AG20443 (cell line): ENCODE measurements around the gene PVALEF.

Experiments used
- DNase-seq: peaks from one replicate; pipeline ENCODE4 v3.0.0; 2012; ENCODE audit warnings: low spot score, mixed read lengths

PVALEF gene

DNA sequence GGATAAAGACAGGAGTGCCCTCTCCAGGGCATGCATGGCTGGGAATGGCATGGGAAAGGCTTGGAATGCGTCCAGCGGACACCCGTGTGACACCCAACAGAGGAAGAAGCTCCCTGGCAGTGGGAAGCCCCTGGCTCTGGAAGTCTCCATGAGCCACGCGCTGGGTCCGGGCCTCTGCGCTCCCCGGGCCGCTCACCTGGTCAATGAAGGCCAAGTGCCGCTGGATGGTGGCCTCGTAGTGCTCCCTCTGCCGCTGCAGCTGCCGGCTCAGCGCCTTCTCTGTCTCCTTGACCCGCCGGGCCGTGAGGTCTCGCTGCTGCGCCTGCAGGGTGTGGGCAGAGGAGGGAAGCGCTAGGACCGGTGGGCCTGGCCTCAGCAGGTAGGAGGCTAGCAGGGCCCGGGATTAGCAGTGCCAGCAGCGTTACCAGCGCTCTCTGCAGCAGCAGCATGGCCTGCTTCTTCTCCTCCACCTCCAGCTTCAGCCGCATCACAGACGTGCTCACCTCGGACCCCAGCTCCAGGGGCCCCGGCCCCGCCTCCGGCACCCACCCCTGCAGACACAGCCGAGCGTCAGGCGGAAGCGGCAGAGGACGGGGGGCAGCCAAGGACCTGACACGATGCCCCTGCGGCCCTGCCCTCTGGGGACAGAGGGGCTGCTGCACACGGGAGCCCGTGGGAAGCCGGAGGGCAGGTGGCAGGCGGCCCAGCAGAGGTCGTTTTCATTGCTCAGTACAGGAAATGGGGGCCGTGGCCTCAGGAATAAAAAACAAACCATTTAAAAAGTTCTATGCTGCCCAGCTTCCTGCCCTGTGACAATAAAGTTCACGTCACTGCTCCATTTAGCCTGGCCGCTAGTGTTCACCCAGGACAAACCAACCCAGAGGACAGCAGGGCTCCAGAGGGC lies 31.4 kb downstream of the PVALEF start:
- no peak for DNase-seq

DNA sequence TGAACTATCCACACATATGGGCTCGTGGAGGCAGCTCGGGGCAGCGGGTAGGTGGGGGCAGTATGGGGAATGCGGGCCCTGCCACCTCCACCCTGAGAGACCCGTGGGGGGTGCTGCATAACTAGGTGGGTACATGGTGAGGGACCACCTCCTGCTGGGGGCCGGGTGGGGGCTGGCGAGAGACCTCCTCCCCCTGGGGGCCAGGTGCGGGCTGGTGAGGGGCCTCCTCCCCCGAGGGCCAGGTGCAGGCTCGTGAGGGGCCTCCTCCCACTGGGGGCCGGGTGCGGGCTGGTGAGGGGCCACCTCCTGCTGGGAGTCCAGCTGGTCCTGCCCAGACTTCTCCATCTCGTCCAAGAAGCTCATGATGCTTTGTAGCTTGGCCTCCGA lies 32.1 kb downstream of the PVALEF start:
- DNase-seq, result no peak

DNA sequence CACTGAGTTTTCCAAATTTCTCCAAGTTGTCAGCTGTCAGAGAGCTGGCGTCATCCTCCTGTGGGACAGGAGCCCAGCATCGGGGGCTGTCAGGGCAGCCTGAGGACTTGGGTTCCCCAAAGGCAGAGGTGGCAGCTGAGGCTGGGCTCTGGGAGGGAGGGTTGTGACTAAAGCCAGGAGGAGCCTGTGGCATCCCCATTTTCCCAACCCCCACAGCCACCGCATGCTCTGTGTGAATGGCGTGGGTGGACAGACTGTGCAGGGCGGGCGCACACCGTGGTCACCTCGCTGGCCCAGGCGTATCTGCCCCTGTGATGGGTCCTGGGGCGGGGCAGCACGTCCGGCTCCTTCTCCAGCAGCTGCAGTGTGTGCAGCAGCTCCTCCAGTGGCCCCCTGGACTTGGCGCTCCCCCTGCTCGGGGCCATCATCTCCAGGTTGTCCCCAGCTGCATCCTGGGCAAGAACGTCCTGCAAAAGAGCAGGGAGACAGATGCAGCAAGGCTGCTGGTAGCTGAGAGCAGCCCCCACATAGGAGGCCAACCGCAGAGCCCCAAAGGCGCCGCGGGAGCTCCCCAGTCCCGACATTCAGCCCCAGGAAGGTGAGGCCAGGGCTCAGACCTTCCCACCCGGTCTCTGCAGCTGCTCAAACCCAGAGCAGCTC lies 32.7 kb downstream of the PVALEF start:
- no peak for DNase-seq

DNA sequence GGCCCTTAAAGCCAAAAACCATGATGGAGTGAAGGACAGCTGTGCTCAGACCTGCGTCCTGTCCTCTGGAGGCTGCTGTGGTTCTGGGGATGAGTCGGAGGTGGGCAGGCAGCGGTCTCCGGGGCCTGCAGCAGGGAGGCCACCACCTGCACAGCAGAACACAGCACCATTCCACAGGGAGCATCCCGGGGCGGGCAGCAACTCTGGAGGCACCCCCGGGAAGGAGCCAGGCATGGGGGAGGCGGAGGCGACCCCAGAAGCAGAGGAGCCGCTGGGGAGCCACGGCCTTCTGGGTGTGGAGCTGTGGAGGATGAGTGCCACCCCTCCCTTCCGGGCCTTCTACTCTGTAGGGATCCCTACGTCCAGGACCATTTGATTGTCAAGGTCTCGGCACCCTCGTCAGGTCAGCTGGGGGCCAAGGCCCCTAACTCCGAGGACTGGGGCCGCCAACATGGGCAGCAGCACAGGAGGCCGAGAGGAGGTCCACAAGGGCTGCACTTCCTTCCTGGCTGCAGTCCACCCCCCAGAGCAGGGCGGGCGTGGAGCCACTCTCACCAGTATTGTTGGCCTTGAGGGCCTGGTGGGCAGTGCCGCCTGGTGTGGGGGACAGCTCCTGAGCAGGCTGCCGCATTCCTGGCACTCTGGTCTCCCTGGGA lies 33.6 kb downstream of the PVALEF start:
- DNase-seq, result no peak

DNA sequence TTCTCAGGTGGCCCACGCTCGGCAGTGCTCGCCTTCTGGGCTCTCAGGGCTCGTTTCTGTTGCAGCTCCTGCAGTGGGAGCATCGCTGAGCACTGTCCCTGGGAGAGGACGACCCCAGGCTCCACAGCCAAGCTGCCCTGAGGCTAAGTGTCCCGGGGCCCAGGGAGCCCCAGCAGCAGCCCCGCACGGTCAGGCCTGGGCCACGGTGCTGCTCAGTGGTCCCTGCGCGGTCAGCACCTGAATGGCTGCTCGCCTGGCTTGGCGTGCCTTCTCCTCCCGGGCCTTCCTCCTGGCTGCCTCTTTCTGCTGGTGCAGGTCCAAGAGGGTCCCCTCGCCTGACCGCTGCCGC lies 34.1 kb downstream of the PVALEF start:
- DNase-seq, result no peak

DNA sequence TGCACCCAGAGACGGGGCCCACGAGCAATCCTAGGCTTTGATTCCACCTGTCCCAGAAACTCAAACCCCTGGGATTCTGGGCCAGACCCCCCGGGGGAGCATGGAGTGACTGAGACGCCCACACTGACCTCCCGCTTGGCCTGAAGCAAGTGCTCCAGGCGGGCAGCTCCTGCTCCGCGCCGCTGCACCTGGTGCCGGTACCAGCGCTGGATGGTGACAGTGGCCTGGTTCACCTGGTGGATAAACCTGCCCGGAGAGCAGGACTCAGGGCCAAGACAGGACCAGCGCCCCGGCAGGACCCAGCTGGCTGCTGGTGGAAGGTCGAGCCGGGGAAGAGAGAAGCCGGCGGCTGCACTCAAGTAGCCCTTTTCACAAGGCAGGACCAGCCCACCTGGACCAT lies 34.9 kb downstream of the PVALEF start:
- DNase-seq, result no peak

DNA sequence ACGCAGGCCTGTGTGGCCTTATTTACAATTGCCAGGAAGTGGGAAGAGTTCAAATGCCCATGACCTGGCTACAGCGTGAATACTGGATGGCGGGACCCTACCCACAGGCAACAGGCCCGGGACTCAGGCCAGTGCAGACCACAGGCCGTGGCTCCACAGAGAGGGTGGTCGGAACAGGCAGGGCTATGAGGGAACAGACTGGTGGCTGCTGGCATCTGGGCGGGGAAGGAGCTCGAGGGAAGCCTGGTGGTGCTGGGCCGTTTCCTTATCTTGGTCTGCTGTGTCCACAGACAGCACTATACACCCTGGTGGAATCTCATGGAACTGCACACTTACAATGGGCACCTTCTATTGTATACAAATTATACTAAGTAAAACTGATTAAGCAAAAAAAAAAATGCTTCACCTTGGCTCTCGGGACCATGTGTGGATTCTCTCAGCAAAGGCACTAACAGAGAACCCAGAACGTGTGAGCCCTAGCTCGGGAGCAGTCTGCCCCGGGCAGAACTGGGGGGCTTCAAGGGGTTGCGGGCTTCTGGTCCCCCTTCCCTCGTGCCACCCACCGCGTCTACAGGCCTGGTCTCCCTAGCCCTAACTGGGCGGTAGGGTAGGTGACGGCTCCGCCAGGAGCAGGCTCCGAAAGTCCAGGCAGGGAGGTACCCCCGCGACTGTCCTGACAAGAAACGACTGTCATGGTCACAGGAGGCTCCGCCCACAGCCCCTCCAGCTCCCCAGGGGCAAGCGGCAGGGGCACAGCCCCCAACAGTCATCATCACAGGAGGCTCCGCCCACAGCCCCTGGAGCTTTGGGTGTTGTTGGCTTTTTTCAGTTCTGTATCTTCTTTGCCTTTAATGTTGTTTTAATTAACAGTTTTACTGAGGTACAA lies 35.6 kb downstream of the PVALEF start:
- peak; percentile 88 for DNase-seq

DNA sequence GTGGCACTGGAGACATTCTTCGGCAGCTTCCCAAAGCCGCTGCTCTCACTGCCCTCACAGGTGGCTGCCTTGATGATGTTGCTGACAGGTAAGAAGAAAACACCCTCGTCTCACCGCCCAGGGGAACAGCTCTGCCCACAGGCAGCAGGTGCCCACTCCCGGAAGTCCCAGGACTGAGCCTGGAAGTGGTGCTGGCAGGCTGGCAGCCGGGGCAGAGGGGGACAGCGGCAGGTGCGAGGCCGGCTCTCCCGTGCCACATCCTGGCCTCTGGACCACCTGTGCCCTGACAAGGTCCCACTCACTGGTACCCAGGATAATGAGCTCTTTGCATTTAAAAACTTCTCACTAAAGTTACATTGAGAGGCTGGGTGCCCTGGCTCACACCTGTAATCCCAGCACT lies 37.0 kb downstream of the PVALEF start:
- DNase-seq, result no peak

DNA sequence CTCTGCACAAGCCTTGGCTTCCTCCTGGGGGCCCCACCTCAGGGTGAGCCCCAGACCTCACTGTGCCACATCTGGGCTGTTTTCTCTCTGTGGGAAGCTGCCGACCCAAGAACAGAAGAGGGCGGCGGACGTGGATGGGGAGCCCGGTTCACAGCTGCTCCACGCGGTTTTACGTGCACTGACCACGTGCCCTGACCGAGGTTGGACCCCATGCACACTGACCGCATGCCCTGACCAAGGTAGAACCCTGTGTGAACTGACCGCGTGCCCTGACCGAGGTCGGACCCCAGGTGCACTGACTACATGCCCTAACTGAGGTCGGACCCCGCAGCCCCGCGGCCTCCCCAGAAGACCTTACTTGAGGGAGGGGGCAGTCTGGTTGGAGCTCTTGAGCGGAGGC lies 37.8 kb downstream of the PVALEF start:
- no peak for DNase-seq

DNA sequence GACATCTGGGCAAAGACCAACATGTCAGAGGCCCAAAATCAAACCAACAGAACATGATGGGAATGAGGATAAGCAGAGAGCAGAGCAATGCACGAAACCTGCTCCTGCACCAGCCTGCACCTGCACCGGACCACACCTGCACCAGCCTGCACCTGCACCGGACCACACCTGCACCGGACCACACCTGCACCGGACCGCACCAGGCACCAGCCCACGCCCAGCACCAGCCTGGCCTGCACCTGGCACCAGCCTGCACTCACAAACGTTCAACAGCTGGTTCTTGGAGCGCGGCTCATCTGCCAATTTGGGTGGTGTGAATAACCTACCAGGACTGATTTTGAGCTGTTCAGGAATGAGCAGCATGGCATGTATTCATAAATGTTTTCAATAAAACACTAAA lies 39.3 kb downstream of the PVALEF start:
- DNase-seq, result no peak

DNA sequence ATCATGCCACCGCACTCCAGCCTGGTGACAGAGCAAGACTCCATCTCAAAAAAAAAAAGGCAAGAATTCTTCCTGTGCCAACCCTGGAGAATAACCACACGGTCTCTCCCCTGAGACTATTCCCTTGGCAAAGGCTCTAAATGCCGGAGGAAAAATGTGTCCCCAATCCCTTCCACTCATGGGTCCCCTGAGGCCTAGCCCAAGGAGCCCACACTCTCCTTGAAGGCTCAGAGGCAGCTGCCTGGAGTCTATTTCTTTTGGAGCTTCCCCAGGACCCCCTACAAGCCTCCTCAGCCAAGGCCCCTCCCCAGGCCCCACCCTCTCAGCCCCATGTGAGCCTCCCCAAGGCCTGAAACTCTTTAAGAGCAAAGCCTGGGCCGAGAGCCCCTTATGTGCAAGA lies 40.9 kb downstream of the PVALEF start:
- no peak for DNase-seq

DNA sequence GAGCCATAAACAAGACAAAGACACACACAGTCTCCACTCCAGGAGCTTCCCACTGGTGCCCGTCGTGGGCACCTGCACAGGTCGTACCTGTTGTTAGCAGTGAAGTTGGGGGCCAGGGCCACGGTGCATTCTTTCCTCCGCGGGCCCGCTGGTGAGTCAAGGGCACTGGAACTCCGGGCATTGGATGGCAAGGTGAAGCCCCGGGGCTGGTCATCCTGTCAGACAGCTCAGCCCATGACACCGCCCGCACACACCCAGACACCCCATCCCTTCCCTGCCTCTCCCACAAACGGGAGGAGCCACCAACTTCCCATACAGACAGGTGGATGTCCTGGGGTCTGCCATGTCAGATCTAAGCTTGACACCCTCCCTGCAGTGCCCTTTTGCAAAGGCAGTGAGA lies 41.4 kb downstream of the PVALEF start:
- DNase-seq, result no peak

DNA sequence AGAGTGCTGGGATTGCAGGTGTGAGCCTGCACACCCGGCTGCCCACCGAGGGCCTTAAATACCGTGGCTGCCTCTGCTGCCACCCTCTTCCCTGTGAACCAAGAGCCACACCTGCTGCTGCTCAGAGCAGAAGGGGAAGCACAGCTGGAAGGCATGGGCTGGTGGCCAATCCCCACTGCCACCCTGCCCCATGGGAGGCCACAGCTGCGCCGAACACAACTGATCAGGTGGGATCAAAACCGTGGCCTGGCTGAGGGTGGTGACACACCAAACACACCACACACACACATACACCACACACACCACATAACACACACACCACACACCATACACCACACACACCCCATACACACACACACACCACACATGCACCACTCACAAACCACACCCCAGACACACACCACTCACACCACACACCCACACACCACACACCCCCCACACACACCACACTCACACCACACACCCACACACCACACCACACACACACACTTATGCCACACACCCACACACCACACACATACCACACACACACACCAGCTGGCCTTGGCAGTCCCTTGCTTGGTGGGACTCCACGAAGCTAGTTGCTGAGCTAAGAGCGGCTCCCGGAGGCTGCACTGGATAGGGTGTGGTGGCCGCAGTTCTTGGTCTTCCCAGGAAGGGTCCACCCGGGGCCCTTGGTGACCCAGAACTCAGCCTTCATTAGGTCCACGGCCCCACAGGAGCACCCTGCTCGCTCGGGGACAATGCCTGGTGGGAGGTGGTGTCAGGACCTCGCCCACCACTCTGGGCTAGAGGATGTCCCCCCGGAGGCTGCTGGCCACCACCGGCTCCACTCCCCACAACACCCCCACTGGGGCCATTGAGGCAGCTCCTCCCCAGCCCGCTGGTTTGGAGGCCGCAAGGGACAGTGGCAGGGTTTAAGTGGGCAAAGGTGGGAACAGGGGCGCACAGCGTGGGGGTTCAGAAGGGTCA lies 42.6 kb downstream of the PVALEF start:
- no peak for DNase-seq

DNA sequence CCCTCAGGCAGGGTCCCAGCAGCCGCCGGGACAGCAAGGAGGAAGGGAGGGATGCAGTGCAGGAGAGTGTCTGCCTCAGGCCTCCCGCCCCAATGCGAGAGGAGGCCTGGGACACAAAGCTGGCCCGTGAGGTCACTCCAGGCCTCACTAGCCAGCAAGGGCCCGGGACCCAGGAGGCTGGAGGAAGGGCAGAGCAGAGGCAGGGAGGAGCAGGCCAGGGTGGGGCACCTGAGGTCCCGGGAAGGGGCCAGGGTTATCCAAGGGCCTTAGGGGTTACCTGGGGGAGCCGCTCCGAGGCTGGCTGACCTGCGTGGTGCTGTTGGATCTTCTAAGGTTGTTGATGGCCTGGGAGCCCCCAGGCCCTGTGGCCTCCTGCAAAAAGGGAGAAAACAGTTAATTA lies 43.3 kb downstream of the PVALEF start:
- no peak for DNase-seq

DNA sequence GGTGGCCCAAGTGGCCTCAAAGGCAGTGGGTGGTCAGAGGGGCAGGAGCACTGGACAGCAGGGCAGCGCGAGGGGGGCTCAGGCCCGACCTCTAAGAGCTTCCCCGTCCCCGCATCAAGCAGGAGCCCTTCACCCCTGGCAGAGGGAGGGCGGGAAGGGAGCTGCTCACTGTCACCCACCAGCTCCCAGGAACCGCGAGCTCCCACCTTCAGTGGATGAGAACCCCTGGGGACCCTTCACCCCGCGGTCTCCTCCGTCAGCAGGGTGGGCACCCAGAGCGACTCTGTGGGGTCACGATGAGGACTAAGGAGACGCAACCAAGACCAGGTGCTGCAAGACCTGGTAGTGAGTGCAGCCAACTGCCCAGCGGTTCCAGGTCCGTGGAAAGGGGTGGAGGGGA lies 43.8 kb downstream of the PVALEF start:
- DNase-seq, result no peak

DNA sequence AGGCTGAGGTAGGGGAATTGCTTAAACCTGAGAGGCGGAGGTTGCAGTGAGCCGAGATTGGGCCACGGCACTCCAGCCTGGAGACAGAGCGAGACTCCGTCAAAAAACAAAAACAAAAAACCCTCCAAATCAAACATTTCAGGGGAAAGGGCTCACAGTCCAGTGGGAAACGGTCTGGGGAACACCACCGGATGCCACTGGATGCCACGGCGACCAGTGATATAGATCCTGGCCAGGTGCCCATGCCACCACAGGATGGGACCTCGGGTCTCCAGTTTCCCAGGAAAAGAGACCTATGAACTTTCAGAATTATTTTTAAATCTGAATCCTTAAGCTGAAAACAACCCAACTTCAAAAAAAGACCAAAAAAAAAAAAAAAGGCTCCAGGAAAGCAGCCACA lies 45.2 kb downstream of the PVALEF start:
- no peak for DNase-seq

DNA sequence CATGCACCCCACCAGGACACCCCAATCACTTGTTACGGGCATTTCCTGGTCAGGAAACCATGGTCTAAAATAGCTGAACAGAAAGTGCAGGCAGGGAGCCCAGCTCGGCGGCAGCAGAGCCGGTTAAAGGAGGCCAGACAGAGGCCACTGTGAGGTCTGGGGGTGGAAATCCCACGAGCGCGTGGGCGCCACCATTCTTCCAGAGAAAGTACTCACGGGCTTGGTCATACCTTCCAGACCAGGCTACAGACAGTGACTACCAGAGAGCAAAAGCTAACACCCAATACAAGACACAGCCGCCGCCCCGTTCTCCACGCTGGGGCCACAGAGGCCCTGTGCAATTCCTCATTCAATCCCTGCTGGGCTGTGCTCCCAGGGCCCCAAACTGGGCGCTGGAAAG lies 45.6 kb downstream of the PVALEF start:
- DNase-seq, result no peak

DNA sequence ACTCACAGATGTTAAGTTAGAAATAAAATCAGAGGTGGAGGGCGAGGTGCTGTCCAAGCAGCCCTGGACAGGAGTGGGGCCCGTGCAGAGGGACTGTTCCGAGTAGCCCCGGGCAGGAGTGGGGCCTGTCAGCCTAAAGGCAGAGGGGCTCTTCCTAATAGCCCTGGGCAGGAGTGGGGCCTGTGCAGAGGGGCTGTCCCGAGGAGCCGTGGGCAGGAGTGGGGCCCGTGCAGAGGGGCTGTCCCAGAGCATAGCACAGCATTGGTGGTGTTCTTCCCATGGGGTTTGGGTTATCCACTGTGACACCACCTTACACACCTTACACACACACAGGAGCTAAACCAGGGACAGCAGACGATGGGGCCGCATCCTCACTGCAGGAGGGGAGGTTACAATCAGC lies 47.1 kb downstream of the PVALEF start:
- DNase-seq, result no peak

DNA sequence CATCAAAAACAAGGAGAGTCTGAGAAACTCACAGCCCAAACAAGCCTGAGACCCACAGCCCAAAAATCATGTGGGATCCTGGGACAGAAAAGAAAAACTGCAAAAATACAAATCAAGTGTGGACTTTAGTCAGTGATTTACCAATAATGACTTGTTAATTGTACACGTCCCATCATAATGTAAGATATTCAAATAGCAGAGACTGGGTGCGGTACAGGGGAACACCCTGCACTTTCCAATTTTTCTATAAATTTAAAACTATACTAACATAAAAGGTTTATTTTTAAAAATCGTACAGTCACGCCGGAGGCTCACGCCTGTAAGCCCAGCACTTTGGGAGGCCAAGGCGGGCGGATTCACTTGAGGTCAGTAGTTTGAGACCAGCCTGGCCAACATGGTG lies 48.7 kb downstream of the PVALEF start:
- DNase-seq, result no peak

DNA sequence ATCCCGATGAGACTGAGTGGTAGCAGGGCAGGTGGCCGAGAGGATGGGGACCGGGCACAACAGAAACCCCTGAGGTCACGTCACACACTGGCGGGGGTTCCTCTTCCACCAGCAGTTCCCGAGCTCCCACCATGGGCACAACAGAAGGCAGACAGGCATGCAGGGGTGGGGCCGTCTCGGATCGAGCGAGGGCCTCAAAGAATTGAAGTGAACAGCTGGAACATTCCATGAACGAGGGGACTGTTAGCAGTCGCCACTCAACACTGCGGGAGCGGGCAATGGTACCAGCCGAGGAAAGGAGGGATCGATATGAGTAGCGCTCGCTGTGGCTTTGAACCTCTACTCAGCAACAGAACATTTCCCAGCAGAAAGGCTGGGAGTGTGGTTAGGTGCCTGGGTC lies 52.2 kb downstream of the PVALEF start:
- DNase-seq, result no peak

DNA sequence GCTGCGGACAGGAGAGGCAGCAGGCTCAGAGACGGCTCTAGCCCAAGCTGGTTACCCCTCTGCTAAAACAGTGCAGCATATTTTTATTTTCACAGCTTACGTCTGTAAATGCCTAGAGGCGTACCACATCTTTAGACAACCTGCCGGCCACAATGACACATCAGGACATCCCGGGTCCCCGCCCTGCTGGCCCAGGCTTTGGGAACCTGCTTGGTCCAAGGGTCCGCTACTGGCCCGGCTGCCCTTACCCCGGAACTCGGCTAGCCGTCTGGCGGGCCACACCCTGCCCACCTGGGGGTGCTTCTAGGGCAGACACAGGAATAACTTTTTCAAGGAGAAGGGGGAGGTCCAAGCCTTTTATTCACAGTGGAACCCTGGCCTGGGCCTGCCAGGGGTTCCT lies 53.2 kb downstream of the PVALEF start:
- DNase-seq, result no peak
